Adipose tissue (tissue), 3 donors: Measurements from ENCODE around the gene PDE4A. TPM values are rescaled to one million over a fixed set of nuclear protein-coding genes. Genes with fewer than 3 reads are reported as not detected.

ENCODE experiments used
- H3K27ac ChIP-seq: one replicate; pipeline ENCODE4 v1.5.1; 2013; ENCODE audit warnings: low read depth, low read length
- WGBS, 3 donors: extraction: QIAGEN DNeasy Blood & Tissue Kit; methylation state at CpG; one replicate each; pipeline ENCODE4 v1.1.7; 2013; 5-methylcytosine and 5-hydroxymethylcytosine counted together
- polyA plus RNA-seq, 3 donors: library from polyadenylated mRNA; stranded (reverse); fragments of 200-250 nt; gene quantifications; one replicate each; pipeline ENCODE4 v1.2.3, GENCODE V29; 2013
- donor health status: healthy with polysubstance abuse.
- donor health status: Bipolar disorder and iron deficiency.
- donor health status: healthy.

PDE4A gene
- polyA plus RNA-seq, 3 donors: 6.4 to 11.9 (median 10.6) TPM

DNA sequence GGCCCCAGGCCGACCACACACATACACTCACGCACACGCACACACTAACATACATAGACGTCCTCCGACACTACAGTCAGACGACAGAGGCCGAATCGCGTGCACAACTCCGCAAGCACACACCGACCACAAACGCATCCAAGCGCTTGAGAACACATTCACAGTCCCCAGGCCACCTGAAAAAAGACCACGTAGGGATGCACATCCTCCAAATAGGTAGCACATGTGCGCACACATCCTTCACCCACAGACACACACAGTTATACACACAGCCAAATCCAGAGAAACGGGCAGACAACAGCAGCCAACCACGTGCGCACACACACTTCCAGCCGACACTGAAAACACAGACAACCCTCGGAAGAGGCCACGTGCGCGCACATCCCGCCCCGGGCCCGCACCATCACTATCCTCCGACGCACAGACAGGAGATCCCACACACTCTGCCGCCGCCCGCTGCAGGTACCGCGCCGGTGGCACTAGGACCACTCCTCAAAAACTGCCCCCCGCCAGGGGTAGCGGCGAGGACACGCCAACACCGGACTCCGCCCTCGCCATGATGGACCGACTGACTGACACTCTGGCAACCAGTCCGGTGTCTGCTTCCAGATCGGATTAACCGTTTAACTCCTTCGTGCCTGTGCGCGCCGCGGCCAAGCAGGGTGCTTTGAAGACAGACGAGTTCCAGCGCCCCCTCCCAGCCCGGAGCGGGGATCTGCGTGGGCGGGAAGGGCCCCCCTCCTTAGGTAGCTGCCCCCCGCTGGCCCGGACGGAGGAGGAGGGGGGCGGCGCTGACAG is 493 bp upstream of the PDE4A start:
- H3K27ac ChIP-seq: no peak overlapping the region
- 1% methylated on average over 57 to 60 of the region's 61 CpGs for WGBS, 3 donors

- 22 to 25% (median 23%) methylated on average over 17 of the region's 17 CpGs for WGBS, 3 donors
- no peak overlapping the region for H3K27ac ChIP-seq
These were observed 1.1 kb downstream of the PDE4A start for GRCh38 chr19:10421240-10422045.

- WGBS, 3 donors: 46 to 55% (median 52%) methylated on average over 4 of the region's 4 CpGs
- no peak overlapping the region for H3K27ac ChIP-seq
These were observed 1.7 kb downstream of the PDE4A start for GRCh38 chr19:10422046-10422461.

- H3K27ac ChIP-seq: no peak overlapping the region
- WGBS, 3 donors: 74 to 85% (median 76%) methylated on average over 3 of the region's 3 CpGs
These were observed 2.5 kb downstream of the PDE4A start for GRCh38 chr19:10422846-10423245.

DNA sequence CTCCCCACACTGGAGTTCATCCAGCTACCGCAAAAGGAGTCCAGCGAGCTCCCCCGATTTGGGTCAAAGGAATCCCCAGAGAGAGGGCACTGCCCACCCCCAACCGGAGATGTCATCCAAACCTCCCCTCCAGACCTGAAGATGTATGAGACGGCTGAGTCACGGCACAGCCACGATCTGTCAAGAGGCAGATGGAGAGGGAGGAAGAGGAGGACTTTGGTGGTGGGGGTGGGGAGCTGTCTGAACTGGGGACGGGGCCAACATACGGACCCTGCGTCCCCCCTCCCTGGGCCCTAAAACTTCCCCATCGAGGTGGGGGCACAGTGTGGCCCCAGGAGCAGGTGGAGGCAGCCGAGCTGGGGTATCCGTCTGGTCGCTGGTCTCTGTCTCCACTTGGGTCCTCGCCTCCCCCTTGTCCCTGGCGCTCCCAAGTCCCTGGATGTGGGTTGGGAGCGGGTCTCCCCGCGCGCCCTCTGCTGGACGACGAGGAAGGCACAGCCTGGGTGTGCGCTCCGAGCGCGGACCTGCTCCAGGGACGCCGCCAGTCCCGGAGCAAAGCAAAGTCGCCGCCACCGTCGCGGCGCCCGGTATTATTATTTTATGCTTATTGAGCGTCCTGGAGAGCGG is 3.8 kb downstream of the PDE4A start:
- WGBS, 3 donors: 0 to 4% (median 1%) methylated on average over 34 to 38 of the region's 38 CpGs
- no peak overlapping the region for H3K27ac ChIP-seq

DNA sequence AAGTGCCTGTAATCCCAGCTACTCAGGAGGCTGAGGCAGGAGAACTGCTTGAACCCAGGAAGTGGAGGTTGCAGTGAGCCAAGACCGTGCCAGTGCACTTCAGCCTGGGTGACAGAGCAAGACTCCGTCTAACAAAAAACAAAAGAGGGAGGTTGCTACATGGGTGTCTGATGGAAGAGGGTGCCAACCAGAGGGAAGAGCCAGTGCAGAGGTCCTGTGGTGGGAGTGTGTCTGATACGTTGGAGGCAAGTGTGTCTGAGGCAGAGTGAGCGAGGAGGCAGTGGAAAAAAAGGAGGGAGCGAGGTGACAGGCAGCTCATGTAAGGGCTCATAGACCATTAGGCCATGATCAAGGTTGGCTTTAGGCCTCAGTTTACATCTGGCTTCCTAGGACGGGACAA is 6.8 kb downstream of the PDE4A start:
- 85 to 93% (median 88%) methylated on average over 6 of the region's 6 CpGs for WGBS, 3 donors
- no peak overlapping the region for H3K27ac ChIP-seq

DNA sequence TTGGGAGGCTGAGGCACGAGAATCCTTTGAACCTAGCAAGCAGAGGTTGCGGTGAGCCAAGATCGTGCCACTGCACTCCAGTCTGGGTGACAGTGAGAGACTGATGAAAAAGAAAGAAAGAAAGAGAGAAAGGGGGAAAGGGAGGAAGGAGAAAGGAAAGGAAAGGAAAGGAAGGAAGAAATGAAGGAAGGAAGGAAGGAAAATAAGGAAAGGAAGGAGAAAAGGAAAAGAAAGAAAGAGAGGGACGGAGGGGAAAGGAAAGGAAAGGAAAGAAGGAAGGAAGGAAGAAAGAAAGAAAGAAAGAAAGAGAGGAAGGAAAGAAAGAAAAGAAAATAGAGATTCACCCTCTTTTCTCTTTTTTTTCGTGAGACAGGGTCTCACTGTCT is 8.7 kb downstream of the PDE4A start:
- WGBS, 3 donors: 59 to 73% (median 60%) methylated on average over 5 of the region's 5 CpGs

DNA sequence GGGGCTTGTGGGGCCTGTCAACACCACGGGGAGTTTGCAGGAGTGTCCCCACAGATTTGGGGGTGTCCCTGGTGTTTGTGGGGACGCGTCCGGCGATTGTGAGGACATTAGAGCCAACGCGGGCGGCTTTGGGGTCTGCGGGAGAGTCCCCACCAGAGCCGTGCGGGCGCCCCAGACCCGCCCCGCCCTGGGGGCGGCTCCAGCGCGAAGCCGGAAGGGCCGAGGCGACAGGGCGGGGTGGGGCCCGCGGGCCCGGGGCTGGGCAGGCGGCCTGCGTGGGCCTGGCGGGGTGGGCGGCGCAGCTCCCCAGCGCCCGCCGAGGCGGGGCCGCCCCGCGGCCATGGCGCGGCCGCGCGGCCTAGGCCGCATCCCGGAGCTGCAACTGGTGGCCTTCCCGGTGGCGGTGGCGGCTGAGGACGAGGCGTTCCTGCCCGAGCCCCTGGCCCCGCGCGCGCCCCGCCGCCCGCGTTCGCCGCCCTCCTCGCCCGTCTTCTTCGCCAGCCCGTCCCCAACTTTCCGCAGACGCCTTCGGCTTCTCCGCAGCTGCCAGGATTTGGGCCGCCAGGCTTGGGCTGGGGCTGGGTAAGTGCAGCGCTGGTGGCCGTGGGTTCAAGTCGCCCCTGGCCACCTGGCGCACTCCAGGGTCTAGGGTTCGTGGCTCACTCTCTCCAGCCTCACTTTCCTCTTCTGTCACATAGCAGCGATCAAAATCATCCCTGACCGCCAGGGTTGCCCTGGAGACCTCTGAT is 10.3 kb downstream of the PDE4A start:
- no peak overlapping the region for H3K27ac ChIP-seq
- 2 to 6% (median 3%) methylated on average over 18 to 75 of the region's 75 CpGs for WGBS, 3 donors

More for the DNA sequence above, 8.7 kb downstream of the PDE4A start:
- H3K27ac ChIP-seq: no peak overlapping the region

GRCh38 chr19:10431254-10431942 is 11.1 kb downstream of the PDE4A start:
- 6 to 11% (median 9%) methylated on average over 23 to 25 of the region's 25 CpGs for WGBS, 3 donors
- no peak overlapping the region for H3K27ac ChIP-seq

- WGBS, 3 donors: 1 to 3% (median 2%) methylated on average over 27 to 58 of the region's 64 CpGs
- H3K27ac ChIP-seq: peak overlapping the region; percentile 54
These were observed 11.8 kb downstream of the PDE4A start for GRCh38 chr19:10431943-10432735.

DNA sequence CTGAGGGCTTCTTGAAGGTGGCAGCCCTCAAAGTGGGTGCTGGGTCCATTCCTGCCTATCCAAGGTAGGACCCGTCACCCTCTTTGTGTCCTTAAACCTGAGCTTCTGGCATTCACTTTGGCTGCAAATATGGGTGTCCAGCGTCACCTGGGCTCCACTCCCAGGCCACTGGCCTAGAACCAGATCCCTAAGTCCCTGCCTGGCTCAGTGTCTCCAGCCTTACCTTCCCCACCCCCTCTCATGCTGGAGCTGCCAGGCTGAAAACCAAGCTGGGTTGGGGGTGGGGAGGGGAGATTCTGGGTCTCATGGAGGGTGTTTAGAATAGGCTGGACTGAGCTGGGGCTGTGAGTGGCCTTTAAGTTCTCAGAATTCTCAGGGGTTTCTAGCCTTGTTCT is 12.4 kb downstream of the PDE4A start:
- 52 to 94% (median 93%) methylated on average over 2 of the region's 2 CpGs for WGBS, 3 donors
- H3K27ac ChIP-seq: peak overlapping the region; percentile 54

GRCh38 chr19:10433131-10433536 is 12.8 kb downstream of the PDE4A start:
- 64 to 94% (median 81%) methylated on average over 10 of the region's 10 CpGs for WGBS, 3 donors
- H3K27ac ChIP-seq: no peak overlapping the region

DNA sequence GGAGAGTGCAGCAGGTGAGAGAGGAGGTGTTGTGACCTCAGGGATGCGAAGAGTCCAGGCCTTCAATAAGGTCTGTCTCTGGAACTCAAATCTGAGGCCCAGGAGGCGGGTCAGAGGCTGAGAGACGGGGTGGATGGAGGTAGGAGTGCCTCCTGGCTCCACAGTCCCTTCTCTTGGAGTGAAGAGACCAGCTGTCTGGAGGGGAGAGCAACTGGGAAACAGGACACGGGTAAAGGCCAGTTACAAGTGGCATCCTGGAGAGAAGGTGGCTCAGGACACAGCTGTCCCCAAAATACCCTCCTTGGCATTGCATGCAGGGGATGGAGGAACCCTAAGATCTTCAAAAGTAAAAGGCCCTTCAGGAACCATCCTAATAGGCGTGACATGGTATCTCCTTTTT is 19.2 kb downstream of the PDE4A start:
- 83 to 92% (median 89%) methylated on average over 5 of the region's 5 CpGs for WGBS, 3 donors
- H3K27ac ChIP-seq: no peak overlapping the region

GRCh38 chr19:10442698-10443097 is 22.4 kb downstream of the PDE4A start:
- H3K27ac ChIP-seq: no peak overlapping the region
- 92 to 95% (median 92%) methylated on average over 3 of the region's 3 CpGs for WGBS, 3 donors

- WGBS, 3 donors: 96 to 97% (median 97%) methylated on average over 7 of the region's 7 CpGs
These were observed 28.7 kb downstream of the PDE4A start for GRCh38 chr19:10449037-10449436.

GRCh38 chr19:10450191-10450852 is 30.0 kb downstream of the PDE4A start:
- 88 to 93% (median 91%) methylated on average over 14 of the region's 14 CpGs for WGBS, 3 donors

More at GRCh38 chr19:10449037-10449436, 28.7 kb downstream of the PDE4A start:
- no peak overlapping the region for H3K27ac ChIP-seq

More at GRCh38 chr19:10450191-10450852, 30.0 kb downstream of the PDE4A start:
- no peak overlapping the region for H3K27ac ChIP-seq
